ENCODE data around the gene ZSWIM5.

Gene ZSWIM5

DNA sequence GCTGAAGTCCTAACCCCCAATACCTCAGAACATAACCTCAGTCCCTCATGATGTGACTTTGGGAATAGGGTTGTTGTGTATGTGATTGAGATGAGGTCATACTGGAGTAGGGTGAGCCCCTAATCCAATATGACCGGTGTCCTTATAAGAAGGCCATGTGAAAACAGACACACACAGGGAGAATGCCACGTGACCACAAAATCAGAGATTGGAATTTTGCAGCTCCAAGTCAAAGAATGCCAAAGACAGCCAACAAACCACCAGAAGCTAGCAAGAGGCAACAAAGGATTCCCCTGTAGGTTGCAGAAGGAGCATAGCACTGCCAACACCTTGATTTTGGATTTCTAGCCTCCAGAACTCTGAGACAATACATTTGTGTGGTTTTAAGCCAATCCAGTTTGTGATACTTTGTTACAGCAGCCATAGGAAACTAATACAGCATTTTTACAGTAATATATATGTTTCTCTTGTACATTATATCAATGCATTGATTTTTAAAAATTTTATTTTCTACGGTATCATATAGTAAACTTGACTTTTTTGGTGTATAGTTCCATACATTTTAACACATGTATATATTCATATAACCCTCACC, 5.4 kb downstream of the ZSWIM5 start:
- TF ChIP-seq, protein P1, sequence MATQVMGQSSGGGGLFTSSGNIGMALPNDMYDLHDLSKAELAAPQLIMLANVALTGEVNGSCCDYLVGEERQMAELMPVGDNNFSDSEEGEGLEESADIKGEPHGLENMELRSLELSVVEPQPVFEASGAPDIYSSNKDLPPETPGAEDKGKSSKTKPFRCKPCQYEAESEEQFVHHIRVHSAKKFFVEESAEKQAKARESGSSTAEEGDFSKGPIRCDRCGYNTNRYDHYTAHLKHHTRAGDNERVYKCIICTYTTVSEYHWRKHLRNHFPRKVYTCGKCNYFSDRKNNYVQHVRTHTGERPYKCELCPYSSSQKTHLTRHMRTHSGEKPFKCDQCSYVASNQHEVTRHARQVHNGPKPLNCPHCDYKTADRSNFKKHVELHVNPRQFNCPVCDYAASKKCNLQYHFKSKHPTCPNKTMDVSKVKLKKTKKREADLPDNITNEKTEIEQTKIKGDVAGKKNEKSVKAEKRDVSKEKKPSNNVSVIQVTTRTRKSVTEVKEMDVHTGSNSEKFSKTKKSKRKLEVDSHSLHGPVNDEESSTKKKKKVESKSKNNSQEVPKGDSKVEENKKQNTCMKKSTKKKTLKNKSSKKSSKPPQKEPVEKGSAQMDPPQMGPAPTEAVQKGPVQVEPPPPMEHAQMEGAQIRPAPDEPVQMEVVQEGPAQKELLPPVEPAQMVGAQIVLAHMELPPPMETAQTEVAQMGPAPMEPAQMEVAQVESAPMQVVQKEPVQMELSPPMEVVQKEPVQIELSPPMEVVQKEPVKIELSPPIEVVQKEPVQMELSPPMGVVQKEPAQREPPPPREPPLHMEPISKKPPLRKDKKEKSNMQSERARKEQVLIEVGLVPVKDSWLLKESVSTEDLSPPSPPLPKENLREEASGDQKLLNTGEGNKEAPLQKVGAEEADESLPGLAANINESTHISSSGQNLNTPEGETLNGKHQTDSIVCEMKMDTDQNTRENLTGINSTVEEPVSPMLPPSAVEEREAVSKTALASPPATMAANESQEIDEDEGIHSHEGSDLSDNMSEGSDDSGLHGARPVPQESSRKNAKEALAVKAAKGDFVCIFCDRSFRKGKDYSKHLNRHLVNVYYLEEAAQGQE (IDR thresholded peaks at IDR 0.05; ENCODE audit: insufficient read depth in 1 of 2, low read depth in 2 of 2, low read length in 2 of 2): no peak

DNA sequence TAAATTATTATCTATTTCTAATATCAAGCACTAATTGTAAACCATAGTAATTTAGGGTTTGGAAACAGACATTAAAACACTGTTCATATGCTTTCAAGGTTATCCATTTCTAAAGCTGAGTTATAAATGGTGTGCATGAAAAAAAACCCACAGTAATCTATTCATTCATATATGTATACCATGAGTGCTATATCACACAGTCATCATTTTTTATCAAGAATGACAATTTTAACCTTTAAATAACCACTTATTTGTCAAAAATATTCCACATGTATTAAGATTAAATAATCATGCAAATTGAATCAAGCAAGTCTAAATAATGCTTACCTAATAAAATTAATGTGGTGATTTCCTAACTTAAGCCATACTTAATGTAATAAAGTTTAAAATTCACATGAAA, 6.0 kb downstream of the ZSWIM5 start:
- TF ChIP-seq TAF1 (IDR thresholded peaks at IDR 0.05; ENCODE audit: borderline replicate concordance, insufficient read depth, low read length): no peak

DNA sequence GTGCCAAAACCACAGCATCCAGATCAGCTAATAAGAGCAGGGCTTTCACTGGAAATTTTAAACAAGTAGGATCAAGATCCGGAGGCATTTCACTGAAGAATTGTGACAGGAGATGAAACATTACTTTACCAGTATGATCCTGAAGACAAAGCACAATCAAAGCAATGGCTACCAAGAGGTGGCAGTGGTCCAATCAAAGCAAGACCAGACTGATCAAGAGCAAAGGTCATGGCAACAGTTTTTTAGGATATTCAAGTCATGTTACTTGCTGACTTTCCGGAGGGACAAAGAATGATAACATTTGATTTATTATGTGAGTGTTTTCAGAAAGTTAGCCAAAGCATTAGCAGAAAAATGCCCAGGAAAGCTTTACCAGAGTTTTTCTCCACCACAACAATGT, 8.2 kb downstream of the ZSWIM5 start:
- no peak for TF ChIP-seq TAF1 (IDR thresholded peaks at IDR 0.05; ENCODE audit: borderline replicate concordance, insufficient read depth, low read length)
- TF ChIP-seq, protein P1 (IDR thresholded peaks at IDR 0.05; ENCODE audit: insufficient read depth in 1 of 2, low read depth in 2 of 2, low read length in 2 of 2): no peak
- TF ChIP-seq POLR2AphosphoS5 (IDR thresholded peaks at IDR 0.05; ENCODE audit: low read depth, low read length): no peak
- TF ChIP-seq SIN3A (IDR thresholded peaks at IDR 0.05; ENCODE audit: borderline replicate concordance, insufficient read depth, low read length): no peak
- TF ChIP-seq FOXP2 (optimal IDR thresholded peaks at IDR 0.05; ENCODE audit: borderline replicate concordance, extremely low read depth, extremely low read length, insufficient read depth): no peak

DNA sequence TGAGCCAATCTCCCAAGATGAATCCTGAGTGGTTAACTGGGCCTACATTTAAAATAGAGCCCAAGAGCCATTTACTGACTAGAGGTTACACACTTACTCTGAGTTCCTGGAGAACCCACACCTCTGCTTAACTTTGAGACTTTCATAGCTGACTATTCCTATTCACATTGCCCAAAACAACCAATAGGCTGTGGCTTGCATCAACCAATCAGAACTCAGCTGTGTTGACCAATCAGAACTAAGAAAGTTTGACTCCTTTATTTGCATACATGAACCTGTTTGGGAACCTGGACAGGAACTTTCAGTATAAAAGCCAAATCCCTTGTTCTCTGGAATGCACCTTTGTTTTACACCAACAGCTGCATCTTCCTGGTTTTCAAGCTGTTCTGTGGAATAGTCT, 9.5 kb downstream of the ZSWIM5 start:
- TF ChIP-seq SIN3A (IDR thresholded peaks at IDR 0.05; ENCODE audit: borderline replicate concordance, insufficient read depth, low read length) (no peak), TAF1 (IDR thresholded peaks at IDR 0.05; ENCODE audit: borderline replicate concordance, insufficient read depth, low read length) (no peak), FOXP2 (optimal IDR thresholded peaks at IDR 0.05; ENCODE audit: borderline replicate concordance, extremely low read depth, extremely low read length, insufficient read depth) (no peak), POLR2AphosphoS5 (IDR thresholded peaks at IDR 0.05; ENCODE audit: low read depth, low read length) (no peak)
- TF ChIP-seq, protein P1 (IDR thresholded peaks at IDR 0.05; ENCODE audit: insufficient read depth in 1 of 2, low read depth in 2 of 2, low read length in 2 of 2): no peak

DNA sequence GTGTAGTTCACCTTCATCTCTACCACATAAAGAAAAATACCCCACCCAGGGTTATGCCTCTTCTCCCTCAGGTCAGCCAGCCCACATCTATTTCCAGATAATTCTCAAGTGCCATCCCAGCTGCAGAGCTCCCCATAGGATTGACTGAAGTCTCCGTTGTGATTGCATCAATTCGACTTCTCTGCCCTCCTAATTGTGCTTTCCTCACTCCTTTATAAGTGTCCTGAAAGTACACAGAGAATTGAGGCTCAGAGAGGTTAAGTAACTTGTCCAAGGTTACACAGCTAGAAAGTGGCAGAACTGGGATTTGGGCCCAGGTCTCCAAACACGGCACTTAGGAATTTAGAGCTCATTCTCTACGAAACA, 15.0 kb downstream of the ZSWIM5 start:
- TF ChIP-seq, protein P1 (IDR thresholded peaks at IDR 0.05; ENCODE audit: insufficient read depth in 1 of 2, low read depth in 2 of 2, low read length in 2 of 2): no peak
- TF ChIP-seq FOXP2 (optimal IDR thresholded peaks at IDR 0.05; ENCODE audit: borderline replicate concordance, extremely low read depth, extremely low read length, insufficient read depth): no peak
- no peak for TF ChIP-seq POLR2AphosphoS5 (IDR thresholded peaks at IDR 0.05; ENCODE audit: low read depth, low read length)
- no peak for TF ChIP-seq TAF1 (IDR thresholded peaks at IDR 0.05; ENCODE audit: borderline replicate concordance, insufficient read depth, low read length)
- TF ChIP-seq SIN3A (IDR thresholded peaks at IDR 0.05; ENCODE audit: borderline replicate concordance, insufficient read depth, low read length): no peak

All from PFSK-1 (cell line).